Transverse colon (tissue), 3 donors: ENCODE results near the gene TRIM36.

ENCODE experiments used
- CTCF ChIP-seq, 5 experiments: fragments of 200-600 bp in 3 of 5; fragments of 450-650 bp in 2 of 5; sonication (generic) in 3 of 5; IDR thresholded peaks; 1 replicate in 2 of 5; 2 replicates in 3 of 5; pipeline ENCODE4 v1.5.1; 2016 to 2017; ENCODE audit warnings: antibody characterized with exemption in 5 of 5, inconsistent platforms in 3 of 5, mild to moderate bottlenecking in 2 of 5, moderate library complexity in 1 of 5
- POLR2A ChIP-seq: fragments of 450-650 bp; IDR thresholded peaks from one replicate; pipeline ENCODE4 v1.6.1; 2016; ENCODE audit warnings: antibody characterized with exemption, mild to moderate bottlenecking, moderate library complexity

GRCh38 chr5:115084246-115084793 is 85.4 kb downstream of the TRIM36 start:
- no peak for TF ChIP-seq CTCF (IDR thresholded peaks at IDR 0.05)
- no peak for TF ChIP-seq POLR2A
